GM18870 (cell line): ENCODE measurements around the gene SEMA4B.
"Not testable (repeated sequence)": the region's sequence is repeated elsewhere in the genome, so short reads cannot be mapped to it uniquely, and the experiment has no call there.

ENCODE experiments used
- ATAC-seq: cut with Tn5 transposase; IDR thresholded peaks from one replicate; pipeline ENCODE4 v1.9.1; 2021; ENCODE audit warnings: moderate library complexity; ENCODE audit not compliant: unreplicated experiment

Gene SEMA4B, protein sequence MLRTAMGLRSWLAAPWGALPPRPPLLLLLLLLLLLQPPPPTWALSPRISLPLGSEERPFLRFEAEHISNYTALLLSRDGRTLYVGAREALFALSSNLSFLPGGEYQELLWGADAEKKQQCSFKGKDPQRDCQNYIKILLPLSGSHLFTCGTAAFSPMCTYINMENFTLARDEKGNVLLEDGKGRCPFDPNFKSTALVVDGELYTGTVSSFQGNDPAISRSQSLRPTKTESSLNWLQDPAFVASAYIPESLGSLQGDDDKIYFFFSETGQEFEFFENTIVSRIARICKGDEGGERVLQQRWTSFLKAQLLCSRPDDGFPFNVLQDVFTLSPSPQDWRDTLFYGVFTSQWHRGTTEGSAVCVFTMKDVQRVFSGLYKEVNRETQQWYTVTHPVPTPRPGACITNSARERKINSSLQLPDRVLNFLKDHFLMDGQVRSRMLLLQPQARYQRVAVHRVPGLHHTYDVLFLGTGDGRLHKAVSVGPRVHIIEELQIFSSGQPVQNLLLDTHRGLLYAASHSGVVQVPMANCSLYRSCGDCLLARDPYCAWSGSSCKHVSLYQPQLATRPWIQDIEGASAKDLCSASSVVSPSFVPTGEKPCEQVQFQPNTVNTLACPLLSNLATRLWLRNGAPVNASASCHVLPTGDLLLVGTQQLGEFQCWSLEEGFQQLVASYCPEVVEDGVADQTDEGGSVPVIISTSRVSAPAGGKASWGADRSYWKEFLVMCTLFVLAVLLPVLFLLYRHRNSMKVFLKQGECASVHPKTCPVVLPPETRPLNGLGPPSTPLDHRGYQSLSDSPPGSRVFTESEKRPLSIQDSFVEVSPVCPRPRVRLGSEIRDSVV

DNA sequence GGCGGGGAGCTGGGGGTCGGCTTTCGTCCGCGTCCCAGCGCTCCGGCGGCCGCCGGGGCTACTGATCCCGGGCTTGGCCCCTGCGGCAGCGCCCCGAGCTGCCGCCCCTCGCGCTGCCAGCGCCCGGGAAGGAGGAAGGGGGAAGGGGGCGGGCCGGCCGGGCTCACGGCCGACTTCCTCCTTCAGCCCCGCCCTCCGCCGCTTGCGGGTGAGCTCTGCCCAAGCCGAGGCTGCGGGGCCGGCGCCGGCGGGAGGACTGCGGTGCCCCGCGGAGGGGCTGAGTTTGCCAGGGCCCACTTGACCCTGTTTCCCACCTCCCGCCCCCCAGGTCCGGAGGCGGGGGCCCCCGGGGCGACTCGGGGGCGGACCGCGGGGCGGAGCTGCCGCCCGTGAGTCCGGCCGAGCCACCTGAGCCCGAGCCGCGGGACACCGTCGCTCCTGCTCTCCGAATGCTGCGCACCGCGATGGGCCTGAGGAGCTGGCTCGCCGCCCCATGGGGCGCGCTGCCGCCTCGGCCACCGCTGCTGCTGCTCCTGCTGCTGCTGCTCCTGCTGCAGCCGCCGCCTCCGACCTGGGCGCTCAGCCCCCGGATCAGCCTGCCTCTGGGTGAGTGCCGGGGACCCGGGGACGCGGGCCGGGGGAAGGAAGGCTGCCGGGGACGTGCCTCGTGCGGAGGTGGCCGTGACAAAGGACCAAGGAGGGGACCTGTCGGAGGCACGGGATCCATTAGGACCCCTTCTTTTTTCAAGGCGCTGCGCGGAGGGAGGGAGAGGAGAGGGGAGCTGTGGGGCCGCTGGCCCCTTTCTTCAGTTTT lies at the start of gene SEMA4B:
SEMA4B (plus strand) TSS at position 201 of the 814 bp plus-strand sequence; CDS start at position 450, 249 bp downstream.
- peak; percentile 42 for ATAC-seq

DNA sequence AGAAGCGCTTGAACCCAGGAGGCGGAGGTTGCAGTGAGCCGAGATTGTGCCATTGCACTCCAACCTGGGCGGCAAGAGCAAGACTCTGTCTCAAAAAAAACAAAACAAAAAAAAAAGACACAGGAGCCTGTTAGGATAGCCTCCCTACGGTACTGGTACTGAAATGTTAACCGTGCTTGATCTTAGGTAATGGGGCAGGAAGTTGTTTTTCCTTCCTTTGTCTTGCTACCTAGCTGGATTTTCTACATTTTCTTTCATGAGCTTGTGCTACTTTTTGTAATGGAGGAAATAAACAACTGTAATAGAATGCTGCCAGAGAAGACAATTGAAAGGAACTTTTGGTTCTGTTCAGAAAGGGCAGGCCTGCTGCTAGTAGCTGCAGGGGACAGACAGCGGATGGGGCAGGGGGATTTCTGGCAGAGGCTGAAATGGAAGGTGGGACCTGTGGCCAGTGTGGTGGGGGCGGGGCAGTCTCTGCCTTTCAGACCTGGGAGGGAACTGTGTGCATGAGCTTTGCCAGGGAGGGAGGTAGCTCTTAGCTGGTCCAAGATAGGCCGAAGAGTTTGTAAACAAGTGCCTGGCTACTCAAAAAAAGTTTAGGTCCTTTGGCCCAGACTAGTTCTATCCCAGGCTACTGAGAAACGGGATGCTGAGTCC lies 49.0 kb upstream of the SEMA4B start:
- no peak for ATAC-seq

DNA sequence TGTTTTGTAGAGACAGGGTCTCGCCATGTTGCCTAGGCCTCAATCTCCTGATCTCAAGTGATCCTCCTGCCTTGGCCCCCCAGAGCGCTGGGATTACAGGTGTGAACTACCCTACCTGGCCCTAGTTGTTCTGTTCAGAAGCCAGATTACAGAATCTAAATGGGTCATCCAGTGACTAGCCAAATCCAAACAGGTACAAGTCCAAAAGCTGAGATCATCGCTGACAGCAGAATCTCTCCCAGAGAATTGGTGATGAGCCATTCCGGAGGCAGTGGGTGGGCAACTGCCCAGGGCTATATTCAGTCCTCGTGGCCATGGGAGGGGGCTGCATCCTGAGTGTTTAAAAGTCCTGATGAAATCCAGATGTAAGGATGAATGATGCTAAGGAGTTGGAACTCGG lies 47.5 kb upstream of the SEMA4B start:
- ATAC-seq, result no peak

DNA sequence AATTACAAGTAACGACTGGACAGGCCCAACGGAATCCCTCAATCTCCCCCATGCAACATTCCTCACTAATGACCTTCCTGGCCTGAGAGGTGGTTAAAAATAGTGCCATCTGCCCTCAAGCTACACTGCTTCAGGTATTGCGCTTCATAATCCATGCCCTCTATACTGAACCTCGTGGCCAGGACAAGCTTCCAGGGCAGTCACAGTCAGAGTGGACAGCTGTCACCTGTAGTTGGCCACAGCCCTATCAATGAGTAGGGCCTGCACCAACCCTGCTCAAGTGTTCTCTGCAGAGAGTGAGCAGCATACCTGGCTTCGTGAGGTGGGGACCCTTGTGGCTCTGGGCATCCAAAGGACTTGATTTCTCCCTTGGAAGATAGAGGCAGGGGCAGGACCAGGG lies 46.9 kb upstream of the SEMA4B start:
- no peak for ATAC-seq

DNA sequence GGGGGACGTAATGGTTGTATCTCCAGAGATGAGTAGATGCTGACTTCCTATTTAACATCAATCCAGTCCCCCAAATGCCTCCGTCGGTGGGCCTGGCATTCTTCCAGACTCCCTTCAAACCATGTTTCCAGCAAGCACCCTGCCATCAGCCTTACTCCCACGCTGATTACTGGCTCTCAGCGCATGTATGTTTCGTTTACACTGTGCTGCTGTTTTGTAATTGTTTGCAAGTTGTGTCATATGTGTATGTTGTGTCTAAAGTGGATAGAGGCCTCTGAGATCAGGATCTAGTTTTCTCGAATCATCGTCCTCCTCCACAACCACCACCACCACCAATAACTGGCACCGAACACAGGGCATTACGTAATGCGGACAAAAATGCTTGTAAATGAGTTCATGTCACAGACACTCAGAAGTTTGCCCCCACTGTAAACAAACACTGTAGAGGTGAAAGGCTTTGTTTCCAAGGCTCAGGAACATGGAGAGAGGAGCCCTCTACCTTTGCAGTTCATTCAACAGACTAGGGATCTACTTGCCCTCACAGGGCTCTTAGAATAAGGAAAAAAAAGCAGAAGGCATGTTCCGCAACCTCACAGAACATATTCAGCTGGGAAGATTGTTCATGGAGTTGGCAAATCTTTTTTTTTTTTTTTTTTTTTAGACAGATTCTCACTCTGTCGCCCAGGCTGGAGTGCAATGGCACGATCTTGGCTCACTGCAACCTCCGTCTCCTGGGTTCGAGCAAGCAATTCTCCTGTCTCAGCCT lies 46.1 kb upstream of the SEMA4B start:
- ATAC-seq, result no peak

DNA sequence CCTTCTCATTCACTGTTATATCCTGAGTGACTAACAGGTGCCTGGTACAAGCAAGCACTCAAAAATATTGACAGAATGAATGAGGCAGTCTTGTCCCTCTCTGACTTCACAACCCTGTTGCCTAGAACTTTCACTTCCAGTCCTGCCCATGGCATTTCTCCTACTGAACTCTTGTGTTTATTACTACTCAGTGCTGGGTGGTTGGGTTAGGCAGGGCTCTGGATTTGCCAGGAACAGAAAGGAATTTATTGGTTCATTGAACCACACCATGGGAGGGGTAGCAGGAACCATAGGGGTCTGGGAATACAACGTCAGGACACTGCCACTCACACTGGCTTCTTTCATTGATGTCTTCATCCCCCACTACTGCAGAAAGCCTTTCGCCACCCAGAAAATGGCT lies 41.9 kb upstream of the SEMA4B start:
- no peak for ATAC-seq

DNA sequence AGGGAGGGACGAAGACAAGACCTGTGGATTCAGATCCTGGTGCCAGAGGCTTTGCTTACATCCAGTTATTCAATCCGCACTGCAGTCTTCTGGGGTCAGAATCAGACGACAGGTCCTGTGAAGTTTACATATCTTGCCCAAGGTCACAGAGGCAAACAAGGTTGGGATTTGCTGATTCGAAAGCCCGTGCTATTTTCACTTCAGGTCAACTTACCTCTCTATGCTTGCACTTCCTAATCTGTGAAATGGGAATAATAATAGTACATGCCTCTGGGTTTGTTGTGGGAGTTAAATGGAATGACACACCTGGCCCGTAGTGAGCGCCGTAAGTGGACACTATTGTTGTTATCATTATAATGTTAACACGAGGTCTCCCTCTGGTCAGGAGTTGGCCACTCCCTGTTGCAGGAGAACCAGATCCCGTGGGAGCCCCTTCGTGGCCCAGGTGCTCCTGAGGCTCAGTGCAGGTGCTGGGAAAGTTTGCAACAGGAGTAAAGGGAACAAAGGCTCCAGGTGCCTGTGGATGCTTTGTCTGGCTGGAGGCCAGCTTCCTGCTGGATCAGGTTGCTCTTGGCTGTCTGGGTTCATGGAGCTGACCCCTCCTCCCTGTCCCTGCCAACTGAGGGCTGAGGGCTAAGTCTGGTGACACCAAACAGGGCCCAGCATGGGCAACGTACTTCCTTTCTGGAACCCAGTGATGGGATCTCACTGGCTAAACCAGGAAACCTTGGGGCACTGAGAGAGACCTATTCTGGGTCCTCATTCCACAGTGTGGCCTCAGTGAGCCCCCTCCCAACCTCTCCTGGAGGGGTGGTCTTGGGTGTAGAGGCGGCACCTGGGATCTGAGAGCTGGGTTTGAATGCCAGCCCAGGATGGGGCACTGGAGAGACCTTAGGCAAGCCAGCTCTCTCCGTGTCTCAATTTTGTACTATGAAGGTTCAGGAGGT lies 40.1 kb upstream of the SEMA4B start:
- ATAC-seq, result no peak

DNA sequence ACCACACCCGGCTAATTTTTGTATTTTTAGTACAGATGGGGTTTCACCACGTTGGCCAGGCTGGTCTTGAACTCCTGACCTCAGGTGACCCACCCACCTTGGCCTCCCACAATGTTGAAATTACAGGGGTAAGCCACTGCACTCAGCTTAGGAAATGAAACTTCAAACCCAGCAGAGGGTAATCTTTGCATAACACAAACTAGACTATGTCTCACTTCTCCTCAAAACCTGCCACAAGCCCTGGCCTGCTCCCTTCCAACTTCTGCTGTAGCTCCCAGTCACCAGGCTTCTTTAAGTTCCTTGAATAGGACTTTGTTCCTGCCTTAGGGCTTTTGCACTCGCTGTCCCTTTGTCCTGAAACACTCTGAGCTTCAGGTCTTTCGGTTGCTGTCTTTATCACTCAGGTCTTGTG lies 39.2 kb upstream of the SEMA4B start:
- peak; percentile 73 for ATAC-seq

DNA sequence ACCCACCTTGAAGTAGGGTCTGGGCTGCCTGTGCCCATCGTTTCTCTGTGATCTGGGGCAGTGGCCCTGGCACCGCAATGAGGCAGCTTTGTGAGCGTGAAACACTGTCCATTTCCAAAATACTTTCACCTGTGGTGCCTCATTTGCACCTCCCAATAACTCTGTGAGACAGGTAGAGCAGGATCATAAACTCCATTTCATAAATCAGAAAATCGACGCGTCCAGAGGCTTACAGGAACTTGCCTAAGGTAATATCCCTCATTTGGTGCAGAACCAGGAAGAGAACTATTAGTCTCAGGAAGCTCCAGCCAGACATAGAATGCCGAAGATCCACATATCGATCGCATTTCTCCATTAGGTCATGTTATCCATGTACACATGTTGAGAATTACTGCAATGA lies 38.2 kb upstream of the SEMA4B start:
- ATAC-seq, result no peak

DNA sequence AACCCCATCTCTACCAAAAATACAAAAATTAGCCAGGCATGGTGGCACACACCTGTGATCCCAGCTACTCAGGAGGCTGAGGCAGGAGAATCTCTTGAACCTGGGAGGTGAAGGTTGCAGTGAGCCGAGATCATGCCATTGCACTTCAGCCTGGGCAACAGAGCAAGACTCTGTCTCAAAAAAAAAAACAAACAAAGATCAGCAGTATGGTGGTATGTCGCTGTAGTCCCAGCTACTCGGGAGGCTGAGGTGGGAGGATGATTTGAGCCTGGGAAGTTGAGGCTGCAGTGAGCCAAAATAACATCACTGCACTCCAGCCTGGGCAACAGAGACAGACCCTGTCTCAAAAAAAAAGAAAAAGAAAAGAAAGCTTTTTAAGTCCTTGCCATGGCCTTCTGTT lies 36.9 kb upstream of the SEMA4B start:
- not testable (repeated sequence) for ATAC-seq

DNA sequence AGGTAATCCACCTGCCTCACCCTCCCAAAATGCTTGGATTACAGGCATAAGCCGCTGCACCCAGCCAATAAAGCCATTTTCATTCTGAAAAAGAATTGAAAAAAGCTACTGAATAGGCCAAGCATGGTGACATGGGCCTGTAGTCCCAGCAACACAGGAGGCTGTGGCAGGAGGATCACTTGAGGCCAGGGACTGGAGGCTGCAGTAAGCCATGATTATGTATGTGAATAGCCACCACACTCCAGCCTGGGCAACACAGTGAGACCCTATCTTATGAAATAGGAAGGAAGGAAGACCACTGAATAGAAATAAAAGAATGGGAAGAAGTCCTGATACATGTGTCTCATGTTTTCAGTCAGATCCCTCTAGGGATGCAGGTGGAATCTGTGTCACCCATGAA lies 36.0 kb upstream of the SEMA4B start:
- no peak for ATAC-seq

DNA sequence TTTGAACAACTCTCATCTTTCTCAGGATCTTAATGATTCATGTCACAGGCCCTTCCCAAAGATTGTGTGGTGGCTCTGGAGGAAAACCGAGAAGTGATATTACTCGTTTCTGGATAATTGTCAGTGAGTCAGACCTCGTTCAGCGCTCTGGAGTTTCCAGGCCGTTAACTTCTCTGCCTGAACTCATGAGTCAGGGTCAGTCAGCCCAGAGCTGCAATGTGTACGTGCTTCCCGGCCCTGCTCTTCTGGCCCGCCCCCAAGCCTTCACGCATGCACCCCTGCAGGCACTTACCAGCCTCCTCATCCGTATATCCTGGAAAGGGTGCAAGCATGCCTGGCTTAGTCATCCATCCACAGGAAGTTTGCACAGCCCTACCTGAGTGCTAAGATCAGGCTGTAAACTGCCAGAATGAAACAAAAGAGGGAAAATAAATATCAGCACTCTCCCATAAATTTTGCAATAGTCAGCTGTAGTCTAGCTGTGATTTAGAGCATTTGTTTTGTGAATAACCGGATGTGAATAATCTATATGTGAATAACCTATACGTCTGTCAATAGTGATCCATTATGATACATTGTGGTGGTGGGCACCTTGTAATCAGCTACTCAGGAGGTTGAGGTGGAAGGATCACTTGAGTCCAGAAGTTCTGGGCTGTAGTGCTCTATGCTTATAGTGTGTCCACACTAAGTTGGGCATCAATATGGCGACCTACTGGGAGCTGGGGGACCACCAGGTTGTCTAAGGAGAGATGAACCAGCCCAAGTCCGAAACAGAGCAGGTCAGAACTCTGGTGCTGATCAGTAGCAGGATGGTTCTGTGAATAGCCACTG lies 35.3 kb upstream of the SEMA4B start:
- no peak for ATAC-seq

DNA sequence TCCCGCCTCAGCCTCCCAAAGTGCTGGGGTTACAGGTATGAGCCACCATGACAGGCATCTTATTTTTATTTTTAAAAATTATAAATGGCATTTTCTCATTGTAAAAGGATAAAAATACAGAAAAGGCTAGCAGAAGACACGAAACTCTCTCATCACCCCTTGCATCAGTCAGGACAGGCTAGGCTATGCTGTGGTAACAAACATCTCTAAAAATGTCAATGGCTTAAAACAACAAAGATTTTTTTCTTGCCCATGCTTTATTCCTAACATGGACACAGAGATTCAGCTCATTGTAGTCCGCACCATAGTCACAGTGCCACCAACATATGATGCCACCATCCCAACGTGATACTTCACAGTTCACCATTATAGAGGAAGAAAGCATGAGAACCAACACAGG lies 34.0 kb upstream of the SEMA4B start:
- ATAC-seq, result no peak

DNA sequence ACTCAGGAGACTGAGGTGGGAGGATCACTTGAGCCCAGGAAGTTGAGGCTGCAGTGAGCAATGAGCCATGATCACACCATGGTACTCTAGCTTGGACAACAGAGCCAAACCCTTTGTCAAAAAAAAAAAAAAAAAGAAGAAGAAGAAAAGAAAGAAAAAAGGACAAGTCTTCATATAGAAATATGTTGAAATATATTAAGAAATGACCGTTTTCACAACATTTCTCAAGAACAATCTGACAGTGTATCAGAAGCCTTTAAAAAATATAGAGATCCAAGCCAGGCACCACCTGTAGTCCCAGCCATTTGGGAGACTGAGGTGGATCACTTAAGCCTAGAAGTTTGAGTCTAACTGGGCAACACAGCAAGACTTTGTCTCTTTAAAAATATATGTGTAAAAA lies 29.5 kb upstream of the SEMA4B start:
- ATAC-seq, result no peak

DNA sequence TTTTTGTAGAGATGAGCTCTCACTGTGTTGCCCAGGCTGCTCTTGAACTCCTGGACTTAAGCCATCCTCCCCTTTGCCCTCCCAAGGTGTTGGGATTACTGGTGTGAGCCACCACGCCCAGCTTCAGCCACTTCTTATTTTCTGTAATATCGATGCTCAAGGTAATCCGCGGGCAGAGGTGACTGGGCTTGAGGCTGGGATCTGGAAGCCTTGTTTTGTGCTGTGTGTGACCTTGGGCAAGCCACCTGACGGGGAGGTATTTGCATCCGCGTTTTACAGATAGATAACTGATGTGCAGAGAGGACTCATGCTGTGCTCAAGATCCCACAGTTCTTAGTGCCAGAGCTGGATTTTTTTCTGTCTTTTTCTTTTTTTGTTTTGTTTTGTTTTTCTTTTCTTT lies 27.8 kb upstream of the SEMA4B start:
- no peak for ATAC-seq

DNA sequence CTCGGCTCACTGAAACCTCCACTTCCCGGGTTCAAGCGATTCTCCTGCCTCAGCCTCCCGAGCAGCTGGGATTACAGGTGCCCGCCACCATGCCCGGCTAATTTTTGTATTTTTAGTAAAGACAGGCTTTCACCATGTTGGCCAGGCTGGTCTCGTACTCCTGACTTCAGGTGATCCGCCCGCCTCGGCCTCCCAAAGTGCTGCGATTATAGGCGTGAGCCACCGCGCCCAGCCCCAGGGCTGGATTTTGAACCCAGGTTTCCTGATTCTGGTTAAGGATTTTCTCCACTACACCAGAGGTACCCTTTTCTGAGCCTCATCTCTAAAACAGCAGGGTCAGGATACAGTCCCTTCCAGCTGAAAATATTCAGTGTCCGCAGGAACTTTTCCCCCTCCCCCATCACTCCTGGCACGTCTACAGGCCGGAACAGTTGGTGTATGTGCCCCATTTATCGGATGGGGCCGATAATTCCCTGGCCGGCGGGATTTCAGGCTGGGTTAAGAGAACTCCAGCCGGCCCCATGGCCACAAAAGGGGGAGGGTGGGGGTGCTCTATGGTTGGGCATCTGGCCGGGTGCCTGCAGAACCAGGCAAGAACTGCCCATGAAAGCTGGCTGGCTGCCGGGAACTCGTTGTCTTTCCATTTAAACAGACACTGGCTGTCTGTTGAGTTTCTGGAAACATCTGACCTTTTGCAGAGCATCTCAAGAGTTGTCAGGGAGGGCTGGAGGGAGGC lies 26.8 kb upstream of the SEMA4B start:
- no peak for ATAC-seq

DNA sequence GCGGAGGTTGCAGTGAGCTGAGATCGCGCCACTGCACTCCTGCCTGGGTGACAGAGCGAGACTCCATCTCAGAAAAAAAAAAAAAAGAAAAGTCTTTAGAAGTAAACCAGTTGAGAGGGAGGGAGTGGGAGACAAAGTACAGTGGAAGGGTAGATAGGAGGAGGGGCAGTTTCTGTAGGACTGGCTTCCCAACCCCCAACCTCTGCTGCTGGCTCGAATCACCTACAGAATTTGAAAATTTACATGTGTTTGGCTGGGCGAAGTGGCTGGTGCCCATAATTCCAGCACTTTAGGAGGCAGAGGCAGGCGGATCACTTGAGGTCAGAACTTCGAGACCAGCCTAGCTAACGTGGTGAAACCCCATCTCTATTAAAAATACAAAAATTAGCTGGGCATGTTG lies 24.1 kb upstream of the SEMA4B start:
- no peak for ATAC-seq
